Measurements from ENCODE around the gene PTPRT.

GRCh38 chr20:42340368-42340767 lies 849.3 kb downstream of the PTPRT start:
- TF ChIP-seq EGR1 (IDR thresholded peaks at IDR 0.05; ENCODE audit: low read depth): no peak
- no peak for TF ChIP-seq POLR2A (IDR thresholded peaks at IDR 0.05; ENCODE audit: borderline replicate concordance, extremely low read depth, insufficient read depth, insufficient read length)
- no peak for TF ChIP-seq CTCF (IDR thresholded peaks at IDR 0.05 in 2 of 3, conservative IDR thresholded peaks at IDR 0.05 in 1 of 3; ENCODE audit: borderline replicate concordance in 1 of 3, insufficient read depth in 1 of 3, low read depth in 2 of 3, low read length in 2 of 3)
- no peak for TF ChIP-seq EZH2 (IDR thresholded peaks at IDR 0.05)
- no peak for TF ChIP-seq YY1 (IDR thresholded peaks at IDR 0.05; ENCODE audit: extremely low read depth, insufficient replicate concordance, low read depth, low read length)
- TF ChIP-seq MAX (IDR thresholded peaks at IDR 0.05): no peak
- TF ChIP-seq ELF1 (IDR thresholded peaks at IDR 0.05; ENCODE audit: borderline replicate concordance, low read depth): no peak
- no peak for TF ChIP-seq JUND (IDR thresholded peaks at IDR 0.05)
- no peak for TF ChIP-seq RAD21 (IDR thresholded peaks at IDR 0.05; ENCODE audit: low read depth)
- TF ChIP-seq POLR2AphosphoS5 (IDR thresholded peaks at IDR 0.05; ENCODE audit: low read depth, low read length): no peak
- no peak for TF ChIP-seq SP1 (IDR thresholded peaks at IDR 0.05; ENCODE audit: low read depth)

All from HCT116 (cell line).